ENCODE measurements around the gene MBD5. TPM values are rescaled to one million over a fixed set of nuclear protein-coding genes. Genes with fewer than 3 reads are reported as not detected.
A peak's percentile ranks its signal among the peaks of the same experiment; 100 is the strongest.

MBD5 gene
- total RNA-seq, 1 donor from 2014 or later, result 38.8 TPM

DNA sequence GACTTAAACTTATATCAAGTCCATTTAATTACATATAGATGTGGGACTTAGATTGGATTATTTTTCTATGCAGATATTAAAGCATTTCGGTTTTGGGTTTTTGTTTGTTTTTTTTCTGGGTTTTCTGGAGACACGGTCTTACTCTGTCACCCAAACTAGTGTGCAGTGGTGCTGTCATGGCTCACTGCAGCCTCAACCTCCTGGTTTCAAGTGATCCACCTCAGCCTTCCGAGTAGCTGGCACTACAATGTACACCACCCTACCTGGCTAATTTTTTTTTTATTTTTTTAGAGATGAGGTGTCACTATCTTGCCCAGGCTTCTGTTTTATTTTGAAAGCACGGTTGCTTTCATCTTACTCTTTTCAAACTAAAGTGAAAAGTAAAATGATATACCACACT is 281.6 kb downstream of the MBD5 start:
- H3K4me1 Mint-ChIP-seq, result peaks cover 32% of the 10 kb centered on the region

DNA sequence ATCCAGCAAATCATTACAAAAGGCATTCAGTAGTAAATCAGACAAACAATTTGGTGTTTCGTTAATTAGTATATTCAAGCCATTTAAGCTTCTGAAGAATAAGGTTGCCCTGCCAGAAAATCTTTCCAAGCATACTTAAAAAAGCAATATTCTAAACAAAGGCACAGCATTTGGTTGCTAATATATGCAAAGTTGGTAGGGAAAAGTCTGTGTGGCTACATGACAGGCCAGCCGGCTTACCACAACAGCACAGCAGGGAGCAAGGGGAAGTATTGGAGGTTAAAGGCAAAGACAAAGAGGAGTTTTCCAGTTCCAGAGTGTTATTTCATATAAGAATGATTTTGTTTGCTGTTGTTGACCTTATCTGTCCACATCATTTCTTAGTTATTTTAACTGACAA is 282.3 kb downstream of the MBD5 start:
- peak overlapping the region; percentile 42 for H3K4me2 ChIP-seq
- TF ChIP-seq EZH2 (IDR thresholded peaks at IDR 0.05), result no peak
- H3K9me3 ChIP-seq (ENCODE audit: low read depth), result no peaks in the 10 kb centered on the region
- H3K27me3 ChIP-seq, result no peaks in the 10 kb centered on the region
- peak overlapping the region; percentile 91 for H3K27ac Mint-ChIP-seq
- peaks cover 24% of the 10 kb centered on the region for H4K20me1 ChIP-seq (ENCODE audit: low read depth)
- peak overlapping the region; percentile 63 for H3K4me3 Mint-ChIP-seq
- H3F3A ChIP-seq (ENCODE audit: low read depth), result peaks cover 9% of the 10 kb centered on the region
- peaks cover 31% of the 10 kb centered on the region for H3K4me1 Mint-ChIP-seq
- H3K4me3 ChIP-seq, result no peak overlapping the region
- H3K79me2 ChIP-seq (ENCODE audit: low read depth), result no peaks in the 10 kb centered on the region
- no peaks in the 10 kb centered on the region for H3K27me3 Mint-ChIP-seq (ENCODE audit: insufficient read depth, low read depth)
- peak; percentile 84 for DNase-seq (ENCODE audit: low spot score)
- no peak overlapping the region for H2AFZ ChIP-seq (replicated peaks)
- H3K36me3 ChIP-seq, result peaks cover 5% of the 10 kb centered on the region
- peaks cover 34% of the 10 kb centered on the region for H3K4me1 ChIP-seq
- no peaks in the 10 kb centered on the region for H3K36me3 Mint-ChIP-seq
- no peak overlapping the region for H3K27ac ChIP-seq
- H3K9me3 Mint-ChIP-seq, result peaks cover 1% of the 10 kb centered on the region
- no peak overlapping the region for H3K9ac ChIP-seq

More for the DNA sequence above, 281.6 kb downstream of the MBD5 start:
- Histone ChIP-seq H3K79me2 (ENCODE audit: low read depth) (no peaks in the 10 kb centered on the region), H3K36me3 (peaks cover 5% of the 10 kb centered on the region), H3K4me3 (no peak overlapping the region), H2AFZ (replicated peaks) (no peak overlapping the region), H3K27me3 (no peaks in the 10 kb centered on the region), H3K9me3 (ENCODE audit: low read depth) (no peaks in the 10 kb centered on the region), H3K4me1 (peaks cover 34% of the 10 kb centered on the region), H3K4me2 (no peak overlapping the region), H3K27ac (no peak overlapping the region), H3F3A (ENCODE audit: low read depth) (peaks cover 9% of the 10 kb centered on the region), H4K20me1 (ENCODE audit: low read depth) (peaks cover 24% of the 10 kb centered on the region), H3K9ac (no peak overlapping the region)
- no peaks in the 10 kb centered on the region for H3K36me3 Mint-ChIP-seq
- H3K27ac Mint-ChIP-seq, result no peak overlapping the region
- no peaks in the 10 kb centered on the region for H3K27me3 Mint-ChIP-seq (ENCODE audit: insufficient read depth, low read depth)
- no peak overlapping the region for H3K4me3 Mint-ChIP-seq
- no peak for DNase-seq (ENCODE audit: low spot score)
- H3K9me3 Mint-ChIP-seq, result no peaks in the 10 kb centered on the region
- TF ChIP-seq EZH2 (IDR thresholded peaks at IDR 0.05) (no peak), EZH2phosphoT487 (IDR thresholded peaks at IDR 0.05) (no peak)
- TF ChIP-seq, protein P1, sequence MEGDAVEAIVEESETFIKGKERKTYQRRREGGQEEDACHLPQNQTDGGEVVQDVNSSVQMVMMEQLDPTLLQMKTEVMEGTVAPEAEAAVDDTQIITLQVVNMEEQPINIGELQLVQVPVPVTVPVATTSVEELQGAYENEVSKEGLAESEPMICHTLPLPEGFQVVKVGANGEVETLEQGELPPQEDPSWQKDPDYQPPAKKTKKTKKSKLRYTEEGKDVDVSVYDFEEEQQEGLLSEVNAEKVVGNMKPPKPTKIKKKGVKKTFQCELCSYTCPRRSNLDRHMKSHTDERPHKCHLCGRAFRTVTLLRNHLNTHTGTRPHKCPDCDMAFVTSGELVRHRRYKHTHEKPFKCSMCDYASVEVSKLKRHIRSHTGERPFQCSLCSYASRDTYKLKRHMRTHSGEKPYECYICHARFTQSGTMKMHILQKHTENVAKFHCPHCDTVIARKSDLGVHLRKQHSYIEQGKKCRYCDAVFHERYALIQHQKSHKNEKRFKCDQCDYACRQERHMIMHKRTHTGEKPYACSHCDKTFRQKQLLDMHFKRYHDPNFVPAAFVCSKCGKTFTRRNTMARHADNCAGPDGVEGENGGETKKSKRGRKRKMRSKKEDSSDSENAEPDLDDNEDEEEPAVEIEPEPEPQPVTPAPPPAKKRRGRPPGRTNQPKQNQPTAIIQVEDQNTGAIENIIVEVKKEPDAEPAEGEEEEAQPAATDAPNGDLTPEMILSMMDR (IDR thresholded peaks at IDR 0.05), result no peak

DNA sequence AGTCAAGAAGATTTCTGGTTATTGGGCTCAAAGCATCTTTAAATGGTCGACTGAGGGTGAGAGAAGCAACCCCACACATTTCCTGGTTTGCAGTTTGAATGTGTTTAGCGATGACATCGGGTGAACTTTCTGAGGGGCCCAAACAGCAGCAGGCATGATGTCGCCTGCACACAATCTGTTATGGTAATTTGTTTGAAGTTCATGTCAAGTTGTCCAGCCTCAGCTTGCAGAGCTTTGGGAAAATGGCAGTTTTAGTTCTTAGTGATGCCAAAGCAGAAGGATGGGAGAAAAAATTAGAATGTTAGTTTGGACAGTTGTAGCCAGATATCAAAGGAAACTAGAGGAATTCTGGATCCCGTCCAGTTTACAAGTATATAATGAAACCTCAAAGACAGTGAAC is 284.6 kb downstream of the MBD5 start:
- no peak overlapping the region for H2AFZ ChIP-seq (replicated peaks)
- TF ChIP-seq EZH2phosphoT487 (IDR thresholded peaks at IDR 0.05) (no peak), EZH2 (IDR thresholded peaks at IDR 0.05) (no peak)
- TF ChIP-seq, protein P1 (IDR thresholded peaks at IDR 0.05), result no peak
- H3K9me3 Mint-ChIP-seq, result peaks cover 8% of the 10 kb centered on the region
- H3K9ac ChIP-seq, result no peak overlapping the region
- H3K79me2 ChIP-seq (ENCODE audit: low read depth), result no peaks in the 10 kb centered on the region
- no peak overlapping the region for H3K4me3 ChIP-seq
- no peak overlapping the region for H3K27ac Mint-ChIP-seq
- no peaks in the 10 kb centered on the region for H3K27me3 ChIP-seq
- H3K4me1 ChIP-seq, result peaks cover 34% of the 10 kb centered on the region
- H3K4me1 Mint-ChIP-seq, result peaks cover 31% of the 10 kb centered on the region
- no peak overlapping the region for H3K27ac ChIP-seq
- peaks cover 8% of the 10 kb centered on the region for H3F3A ChIP-seq (ENCODE audit: low read depth)
- no peak for DNase-seq (ENCODE audit: low spot score)
- H3K36me3 ChIP-seq, result peaks cover 5% of the 10 kb centered on the region
- no peak overlapping the region for H3K4me3 Mint-ChIP-seq
- peaks cover 4% of the 10 kb centered on the region for H3K36me3 Mint-ChIP-seq
- no peaks in the 10 kb centered on the region for H3K9me3 ChIP-seq (ENCODE audit: low read depth)
- H4K20me1 ChIP-seq (ENCODE audit: low read depth), result peaks cover 24% of the 10 kb centered on the region
- H3K4me2 ChIP-seq, result no peak overlapping the region
- no peaks in the 10 kb centered on the region for H3K27me3 Mint-ChIP-seq (ENCODE audit: insufficient read depth, low read depth)

DNA sequence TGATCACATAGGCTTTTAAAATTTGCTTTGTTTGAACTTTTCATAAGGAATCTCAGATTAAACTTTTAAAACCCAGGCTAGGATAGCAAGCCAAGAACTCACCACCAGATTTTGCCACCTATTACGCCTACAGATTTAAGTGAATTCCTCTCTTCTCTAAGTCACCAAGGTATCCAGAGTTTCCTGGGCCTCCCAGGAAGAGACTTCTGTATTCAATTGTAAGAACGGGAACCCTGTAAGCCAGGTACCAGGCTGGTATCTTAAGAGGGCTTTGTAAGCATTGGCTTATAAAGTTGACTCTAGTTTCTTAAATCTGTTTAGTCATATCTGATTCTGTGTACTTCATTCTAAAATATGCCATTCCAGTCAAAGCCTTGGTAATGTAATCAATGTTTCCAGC is 285.1 kb downstream of the MBD5 start:
- peaks cover 31% of the 10 kb centered on the region for H3K4me1 Mint-ChIP-seq
- TF ChIP-seq EZH2phosphoT487 (IDR thresholded peaks at IDR 0.05) (no peak), EZH2 (IDR thresholded peaks at IDR 0.05) (no peak)
- TF ChIP-seq, protein P1 (IDR thresholded peaks at IDR 0.05), result no peak
- no peak overlapping the region for H3K27ac ChIP-seq

More for the DNA sequence above, 285.1 kb downstream of the MBD5 start:
- Histone ChIP-seq H2AFZ (replicated peaks) (no peak overlapping the region), H3K27me3 (no peaks in the 10 kb centered on the region), H3K4me1 (peaks cover 34% of the 10 kb centered on the region), H3K9ac (no peak overlapping the region), H3K36me3 (peaks cover 5% of the 10 kb centered on the region), H3K79me2 (ENCODE audit: low read depth) (no peaks in the 10 kb centered on the region), H4K20me1 (ENCODE audit: low read depth) (peaks cover 24% of the 10 kb centered on the region), H3F3A (ENCODE audit: low read depth) (peaks cover 2% of the 10 kb centered on the region), H3K9me3 (ENCODE audit: low read depth) (no peaks in the 10 kb centered on the region), H3K4me2 (no peak overlapping the region), H3K4me3 (no peak overlapping the region)
- Mint-ChIP-seq H3K36me3 (peaks cover 4% of the 10 kb centered on the region), H3K27me3 (ENCODE audit: insufficient read depth, low read depth) (no peaks in the 10 kb centered on the region), H3K9me3 (peaks cover 10% of the 10 kb centered on the region), H3K4me3 (no peak overlapping the region), H3K27ac (no peak overlapping the region)
- peak; percentile 9 for DNase-seq (ENCODE audit: low spot score)

All from neural progenitor cell (in vitro differentiated cells).